ENCODE results near the gene DCBLD1.
A peak's percentile ranks its signal among the peaks of the same experiment; 100 is the strongest.
"Not testable (repeated sequence)": the region's sequence is repeated elsewhere in the genome, so short reads cannot be mapped to it uniquely, and the experiment has no call there.

Gene DCBLD1

DNA sequence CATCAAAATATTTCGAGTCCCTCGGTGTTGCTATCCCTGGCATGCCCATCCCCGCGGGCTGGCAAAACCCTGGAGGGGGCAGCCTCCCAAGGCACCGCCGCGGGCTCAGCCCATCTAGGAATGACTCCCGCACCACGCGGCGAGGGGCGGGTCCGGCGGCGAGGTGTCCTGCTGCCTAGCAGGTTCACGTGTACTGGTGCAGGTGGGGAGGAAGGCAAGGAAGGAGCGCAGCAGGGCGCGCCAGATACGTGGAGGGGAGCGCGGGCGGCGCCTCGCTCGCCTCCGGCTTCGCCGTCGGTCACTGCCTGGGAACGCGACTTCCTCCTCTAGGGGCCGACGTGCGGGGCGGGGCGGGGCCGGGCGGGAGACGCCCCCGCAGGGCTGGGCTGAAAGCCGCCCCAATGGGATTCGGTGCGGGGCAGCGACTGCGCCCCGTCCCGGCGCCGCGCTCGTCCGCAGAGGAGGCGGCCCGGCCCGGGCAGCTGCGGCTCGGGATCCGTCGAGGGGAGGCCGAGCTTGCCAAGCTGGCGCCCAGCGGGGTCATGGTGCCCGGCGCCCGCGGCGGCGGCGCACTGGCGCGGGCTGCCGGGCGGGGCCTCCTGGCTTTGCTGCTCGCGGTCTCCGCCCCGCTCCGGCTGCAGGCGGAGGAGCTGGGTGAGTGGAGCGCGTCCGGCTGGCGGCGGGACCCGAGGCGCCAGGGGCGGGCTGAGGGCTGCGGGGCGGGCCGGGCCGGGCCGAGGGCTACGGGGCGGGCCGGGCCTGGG is at the start of gene DCBLD1:
DCBLD1 (plus strand) TSS at position 435 of the 764 bp plus-strand sequence; CDS start at position 543, 108 bp downstream.
- DNase-seq, result peak; percentile 56
- H3K27me3 ChIP-seq (replicated peaks), result no peaks in the 10 kb centered on the region
- H3K27ac ChIP-seq, result peak within 1 kb of the TSS; percentile 43
- peak within 1 kb of the TSS; percentile 91 for H3K4me3 ChIP-seq (ENCODE audit: low read depth, low read length)
- TF ChIP-seq, protein P1, sequence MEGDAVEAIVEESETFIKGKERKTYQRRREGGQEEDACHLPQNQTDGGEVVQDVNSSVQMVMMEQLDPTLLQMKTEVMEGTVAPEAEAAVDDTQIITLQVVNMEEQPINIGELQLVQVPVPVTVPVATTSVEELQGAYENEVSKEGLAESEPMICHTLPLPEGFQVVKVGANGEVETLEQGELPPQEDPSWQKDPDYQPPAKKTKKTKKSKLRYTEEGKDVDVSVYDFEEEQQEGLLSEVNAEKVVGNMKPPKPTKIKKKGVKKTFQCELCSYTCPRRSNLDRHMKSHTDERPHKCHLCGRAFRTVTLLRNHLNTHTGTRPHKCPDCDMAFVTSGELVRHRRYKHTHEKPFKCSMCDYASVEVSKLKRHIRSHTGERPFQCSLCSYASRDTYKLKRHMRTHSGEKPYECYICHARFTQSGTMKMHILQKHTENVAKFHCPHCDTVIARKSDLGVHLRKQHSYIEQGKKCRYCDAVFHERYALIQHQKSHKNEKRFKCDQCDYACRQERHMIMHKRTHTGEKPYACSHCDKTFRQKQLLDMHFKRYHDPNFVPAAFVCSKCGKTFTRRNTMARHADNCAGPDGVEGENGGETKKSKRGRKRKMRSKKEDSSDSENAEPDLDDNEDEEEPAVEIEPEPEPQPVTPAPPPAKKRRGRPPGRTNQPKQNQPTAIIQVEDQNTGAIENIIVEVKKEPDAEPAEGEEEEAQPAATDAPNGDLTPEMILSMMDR (IDR thresholded peaks at IDR 0.05; ENCODE audit: low read depth, low read length, missing control alignments), result no peak
- no peaks in the 10 kb centered on the region for H3K36me3 ChIP-seq (replicated peaks)
- in situ Hi-C loops (cut with HindIII; ENCODE audit: low pct_ligation_motif_present, low sequenced_read_pairs), result no loop called here

DNA sequence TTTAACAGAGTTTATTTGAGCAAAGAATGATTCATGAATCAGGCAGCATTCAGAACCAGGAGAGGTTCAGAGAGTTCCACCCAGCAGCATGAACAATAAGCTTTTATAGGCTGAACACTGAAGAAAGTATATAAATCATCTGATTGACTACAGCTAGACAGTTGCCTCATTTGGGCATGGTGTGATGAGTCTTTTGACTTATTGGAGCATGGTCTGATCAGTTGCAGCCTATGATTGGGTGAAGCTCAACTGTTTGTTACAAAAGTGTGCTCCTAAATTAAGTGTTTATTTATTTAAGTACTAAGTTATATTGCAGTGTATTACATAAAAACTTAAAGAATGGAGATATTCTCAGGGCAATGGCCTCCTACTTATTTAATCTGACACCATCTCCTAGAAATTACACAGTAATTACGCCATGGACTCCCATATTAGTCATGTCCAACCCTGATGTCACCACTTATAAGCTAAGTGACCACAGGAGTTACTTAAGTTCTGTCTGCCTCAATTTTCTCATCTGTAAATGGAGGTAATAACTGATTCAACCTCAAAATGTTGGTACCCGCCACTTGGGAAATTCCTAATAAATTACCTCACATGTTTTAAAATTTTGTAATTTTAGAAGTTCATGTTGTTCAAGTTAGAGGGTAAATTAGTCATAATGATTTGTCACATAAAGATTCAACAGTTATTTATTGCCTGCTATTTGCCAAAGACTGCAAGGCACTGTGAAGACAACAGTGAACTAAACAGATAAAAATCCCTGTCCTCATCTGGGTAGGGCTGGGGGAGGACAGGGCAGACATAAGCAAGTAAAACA is 41.6 kb upstream of the DCBLD1 start:
- H3K27ac ChIP-seq, result peak overlapping the region; percentile 49
- H3K36me3 ChIP-seq (replicated peaks), result no peaks in the 10 kb centered on the region
- TF ChIP-seq, protein P1 (IDR thresholded peaks at IDR 0.05; ENCODE audit: low read depth, low read length, missing control alignments), result no peak
- H3K4me3 ChIP-seq (ENCODE audit: low read depth, low read length), result no peak overlapping the region
- in situ Hi-C loops (cut with HindIII; ENCODE audit: low pct_ligation_motif_present, low sequenced_read_pairs), result no loop called here
- H3K27me3 ChIP-seq (replicated peaks), result no peaks in the 10 kb centered on the region
- DNase-seq, result peak; percentile 62

DNA sequence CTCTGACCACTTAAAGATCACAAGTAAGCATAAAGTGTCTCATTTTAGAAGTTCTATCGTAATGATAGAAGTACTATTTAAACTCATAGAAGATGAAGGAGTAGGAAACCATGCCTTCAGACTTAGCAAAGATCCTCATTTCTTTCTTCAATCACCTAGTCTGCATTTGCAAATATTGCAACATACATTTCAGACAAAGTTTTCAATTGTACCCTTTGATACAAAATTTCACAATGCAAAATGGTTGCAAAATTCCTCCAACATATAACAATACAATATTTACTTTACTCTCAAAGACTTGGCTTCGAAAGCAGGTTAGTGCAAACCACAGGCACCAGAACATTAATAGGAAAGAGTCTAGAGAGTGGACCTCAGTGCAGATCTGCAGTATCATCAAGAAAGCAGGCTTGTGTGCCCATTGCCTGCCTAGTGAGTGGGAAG is 40.6 kb upstream of the DCBLD1 start:
- Histone ChIP-seq H3K27ac (peak overlapping the region; percentile 49), H3K4me3 (ENCODE audit: low read depth, low read length) (no peak overlapping the region), H3K36me3 (replicated peaks) (no peaks in the 10 kb centered on the region), H3K27me3 (replicated peaks) (no peaks in the 10 kb centered on the region)
- in situ Hi-C loops (cut with HindIII; ENCODE audit: low pct_ligation_motif_present, low sequenced_read_pairs), result no loop called here
- TF ChIP-seq, protein P1 (IDR thresholded peaks at IDR 0.05; ENCODE audit: low read depth, low read length, missing control alignments), result no peak
- DNase-seq, result no peak

DNA sequence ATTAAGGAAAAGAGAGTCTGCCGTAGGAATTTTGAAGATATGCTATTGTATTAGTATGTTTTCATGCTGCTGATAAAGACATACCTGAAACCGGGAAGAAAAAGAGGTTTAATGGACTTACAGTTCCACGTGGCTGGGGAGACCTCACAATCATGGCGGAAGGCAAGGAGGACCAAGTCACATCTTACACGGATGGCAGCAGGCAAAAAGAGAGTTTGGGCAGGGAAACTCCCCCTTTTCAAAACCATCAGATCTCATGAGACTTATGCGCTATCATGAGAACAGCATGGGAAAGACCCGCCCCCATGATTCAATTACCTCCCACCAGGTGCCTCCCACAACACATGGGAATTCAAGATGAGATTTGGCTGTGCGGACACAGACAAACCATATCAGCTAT is 40.2 kb upstream of the DCBLD1 start:
- H3K36me3 ChIP-seq (replicated peaks); in situ Hi-C loops (cut with HindIII; ENCODE audit: low pct_ligation_motif_present, low sequenced_read_pairs); DNase-seq; H3K27ac ChIP-seq; H3K27me3 ChIP-seq (replicated peaks); H3K4me3 ChIP-seq (ENCODE audit: low read depth, low read length): not testable (repeated sequence)

DNA sequence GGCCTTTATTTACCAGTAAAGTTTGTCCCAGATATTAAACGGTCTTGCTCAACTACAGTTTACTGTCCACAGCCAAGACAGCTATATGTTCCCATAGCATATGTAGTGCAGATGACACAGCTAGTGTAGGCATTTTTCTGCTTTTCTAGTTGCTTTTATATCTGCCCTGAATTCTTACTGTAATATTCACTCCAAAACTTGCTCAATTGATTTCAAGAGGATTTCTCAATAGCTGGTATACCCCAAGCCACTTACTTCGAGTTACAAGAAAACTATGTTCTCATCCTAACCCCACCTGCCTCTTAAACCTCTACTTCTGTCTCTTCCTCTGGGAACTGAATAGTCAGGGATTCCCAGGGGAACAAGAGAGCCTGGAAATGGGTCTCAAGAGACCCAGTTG is 37.9 kb upstream of the DCBLD1 start:
- Histone ChIP-seq H3K4me3 (ENCODE audit: low read depth, low read length) (no peak overlapping the region), H3K27ac (no peak overlapping the region), H3K27me3 (replicated peaks) (no peaks in the 10 kb centered on the region), H3K36me3 (replicated peaks) (no peaks in the 10 kb centered on the region)
- TF ChIP-seq, protein P1 (IDR thresholded peaks at IDR 0.05; ENCODE audit: low read depth, low read length, missing control alignments), result no peak
- no peak for DNase-seq
- in situ Hi-C loops (cut with HindIII; ENCODE audit: low pct_ligation_motif_present, low sequenced_read_pairs), result no loop called here

DNA sequence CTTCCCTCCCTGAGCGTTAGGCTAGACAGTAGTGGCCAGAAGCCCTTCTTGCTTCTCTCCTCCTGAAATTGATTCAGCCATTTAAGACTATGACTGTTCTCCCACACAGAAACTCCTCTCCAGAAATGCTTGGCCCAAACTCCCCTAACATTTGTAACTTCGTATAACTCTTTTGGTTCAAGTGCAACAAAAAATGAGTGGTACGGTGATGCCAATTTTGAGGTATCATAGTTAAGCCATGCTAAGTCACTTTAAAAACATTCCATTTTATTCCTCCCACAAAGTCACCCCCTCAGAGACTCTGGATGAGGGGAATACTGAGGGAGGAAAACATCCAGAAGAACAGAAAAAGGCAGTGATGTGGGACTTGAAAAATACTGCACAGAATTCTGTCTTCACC is 35.6 kb upstream of the DCBLD1 start:
- H3K4me3 ChIP-seq (ENCODE audit: low read depth, low read length), result no peak overlapping the region
- TF ChIP-seq, protein P1 (IDR thresholded peaks at IDR 0.05; ENCODE audit: low read depth, low read length, missing control alignments), result no peak
- no peak for DNase-seq
- in situ Hi-C loops (cut with HindIII; ENCODE audit: low pct_ligation_motif_present, low sequenced_read_pairs), result no loop called here
- no peak overlapping the region for H3K27ac ChIP-seq
- no peaks in the 10 kb centered on the region for H3K27me3 ChIP-seq (replicated peaks)
- H3K36me3 ChIP-seq (replicated peaks), result no peaks in the 10 kb centered on the region
